Tibial artery (tissue), 4 donors: ENCODE data around the gene THBS3.
A peak's percentile ranks its signal among the peaks of the same experiment; 100 is the strongest.

ENCODE experiments used
- DNase-seq, 2 donors: peaks; one replicate each; pipeline ENCODE4 v3.0.0-alpha.2; 2019
- H3K27ac ChIP-seq, 2 donors: fragments of 200-600 bp; sonication (generic) in 1 of 2; 1 replicate in 1 of 2; 2 replicates in 1 of 2; pipeline ENCODE4 v1.5.1; 2018 to 2019; ENCODE audit warnings: mild to moderate bottlenecking in 1 of 2
- H3K27me3 ChIP-seq, 2 donors: fragments of 200-600 bp; sonication (generic) in 1 of 2; one replicate each; pipeline versions ENCODE4 v1.5.1 to v1.6.0; 2016 to 2019
- H3K36me3 ChIP-seq, 3 donors: fragments of 200-600 bp; sonication (generic) in 2 of 3; one replicate each; pipeline ENCODE4 v1.5.1; 2016 to 2019; ENCODE audit warnings: mild to moderate bottlenecking in 2 of 3
- H3K4me1 ChIP-seq, 4 donors: fragments of 200-600 bp; sonication (generic) in 2 of 4; 1 replicate in 3 of 4; 2 replicates in 1 of 4; pipeline ENCODE4 v1.5.1; 2016 to 2019
- H3K4me3 ChIP-seq, 2 donors: fragments of 200-600 bp; sonication (generic) in 1 of 2; 1 replicate in 1 of 2; 2 replicates in 1 of 2; pipeline ENCODE4 v1.5.1; 2018 to 2019; ENCODE audit warnings: mild to moderate bottlenecking in 2 of 2
- H3K9me3 ChIP-seq, 3 donors: fragments of 200-600 bp; sonication (generic) in 1 of 3; one replicate each; pipeline ENCODE4 v1.5.1; 2016 to 2019
- intact Hi-C: fragments of 100-400 bp; cut with DNase I; formaldehyde crosslinking; loops from one replicate; pipeline ENCODE4 v1.15.0; 2023; ENCODE audit warnings: low total_unique reads
- TF ChIP-seq, protein P1 (sequence below), 2 experiments: fragments of 200-600 bp in 1 of 2; fragments of 450-650 bp in 1 of 2; IDR thresholded peaks; one replicate each; pipeline ENCODE4 v1.5.1; 2017 to 2019; ENCODE audit warnings: antibody characterized with exemption in 2 of 2, mild to moderate bottlenecking in 1 of 2, moderate library complexity in 1 of 2

The THBS3 gene

DNA sequence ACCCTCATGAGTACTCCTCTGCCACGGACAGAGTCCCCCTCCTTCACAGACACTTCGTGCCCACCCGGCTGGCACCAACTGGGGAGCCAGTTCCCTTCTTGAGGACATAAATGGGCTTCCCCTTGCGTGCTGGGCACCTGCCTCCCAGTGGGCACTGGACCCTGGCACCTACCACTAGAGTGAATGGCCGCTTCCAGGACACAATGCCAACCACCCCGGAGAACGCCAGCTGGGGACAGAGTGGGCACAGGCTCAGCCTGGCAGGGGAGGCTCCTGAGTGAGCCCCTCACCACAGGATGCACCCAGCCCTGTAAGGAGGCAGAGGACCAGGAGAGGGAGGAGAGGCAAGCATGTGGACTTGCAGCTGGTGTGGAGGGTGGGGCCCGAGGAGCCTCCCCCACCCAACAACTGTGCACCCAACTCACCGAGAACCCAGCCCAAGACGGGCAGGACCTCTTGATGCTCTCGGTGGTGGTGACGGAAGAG, 46.6 kb upstream of the THBS3 start:
- H3K36me3 ChIP-seq: peaks cover 0 to 30% (median 5%) of the 10 kb centered on the region in 3 donors
- H3K4me3 ChIP-seq: peak overlapping the region; percentile 74 to 79
- DNase-seq: no peak
- H3K27me3 ChIP-seq: no peaks in the 10 kb centered on the region
- H3K9me3 ChIP-seq: no peaks in the 10 kb centered on the region
- H3K4me1 ChIP-seq: peaks cover 0 to 47% (median 35%) of the 10 kb centered on the region in 4 donors
- TF ChIP-seq, protein P1, sequence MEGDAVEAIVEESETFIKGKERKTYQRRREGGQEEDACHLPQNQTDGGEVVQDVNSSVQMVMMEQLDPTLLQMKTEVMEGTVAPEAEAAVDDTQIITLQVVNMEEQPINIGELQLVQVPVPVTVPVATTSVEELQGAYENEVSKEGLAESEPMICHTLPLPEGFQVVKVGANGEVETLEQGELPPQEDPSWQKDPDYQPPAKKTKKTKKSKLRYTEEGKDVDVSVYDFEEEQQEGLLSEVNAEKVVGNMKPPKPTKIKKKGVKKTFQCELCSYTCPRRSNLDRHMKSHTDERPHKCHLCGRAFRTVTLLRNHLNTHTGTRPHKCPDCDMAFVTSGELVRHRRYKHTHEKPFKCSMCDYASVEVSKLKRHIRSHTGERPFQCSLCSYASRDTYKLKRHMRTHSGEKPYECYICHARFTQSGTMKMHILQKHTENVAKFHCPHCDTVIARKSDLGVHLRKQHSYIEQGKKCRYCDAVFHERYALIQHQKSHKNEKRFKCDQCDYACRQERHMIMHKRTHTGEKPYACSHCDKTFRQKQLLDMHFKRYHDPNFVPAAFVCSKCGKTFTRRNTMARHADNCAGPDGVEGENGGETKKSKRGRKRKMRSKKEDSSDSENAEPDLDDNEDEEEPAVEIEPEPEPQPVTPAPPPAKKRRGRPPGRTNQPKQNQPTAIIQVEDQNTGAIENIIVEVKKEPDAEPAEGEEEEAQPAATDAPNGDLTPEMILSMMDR (IDR thresholded peaks at IDR 0.05): no peak
- peak overlapping the region; percentile 96 to 97 for H3K27ac ChIP-seq
- intact Hi-C loops: loop anchor here (5.0 kb wide), 1 partner anchor 68 kb away; the partner anchor contains the start of gene RUSC1

DNA sequence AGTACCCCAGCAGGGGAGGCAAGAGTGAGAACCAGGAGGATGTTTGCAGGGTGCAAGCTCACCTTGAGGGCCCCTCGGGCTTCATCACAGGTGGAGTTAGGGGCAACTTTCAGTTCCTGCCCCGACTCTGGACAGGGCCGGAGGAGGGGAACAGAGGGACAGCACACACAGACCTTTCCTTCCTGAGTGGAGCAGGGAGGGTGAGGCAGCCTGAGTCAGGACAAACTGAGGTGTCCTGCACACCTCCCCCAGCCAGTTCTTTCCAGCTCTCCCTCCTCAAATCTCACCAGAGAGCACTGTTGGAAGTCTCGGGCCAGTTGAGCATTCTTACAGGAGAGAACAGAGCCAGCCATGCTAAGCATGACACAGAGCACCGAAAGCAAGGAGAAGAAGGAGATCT, 46.1 kb upstream of the THBS3 start:
- peak overlapping the region; percentile 74 to 79 for H3K4me3 ChIP-seq
- TF ChIP-seq, protein P1 (IDR thresholded peaks at IDR 0.05): no peak
- H3K4me1 ChIP-seq: peaks cover 0 to 47% (median 35%) of the 10 kb centered on the region in 4 donors
- intact Hi-C loops: loop anchor here (5.0 kb wide), 1 partner anchor 69 kb away; the partner anchor contains the start of gene RUSC1
- DNase-seq: no peak
- H3K27me3 ChIP-seq: no peaks in the 10 kb centered on the region
- H3K9me3 ChIP-seq: no peaks in the 10 kb centered on the region
- H3K27ac ChIP-seq: peak overlapping the region; percentile 96 to 97
- peaks cover 0 to 30% (median 5%) of the 10 kb centered on the region in 3 donors for H3K36me3 ChIP-seq

GRCh38 chr1:155253208-155253607, 45.5 kb upstream of the THBS3 start:
- Histone ChIP-seq H3K4me3 (no peak overlapping the region), H3K36me3 (peaks cover 2 to 31% (median 3%) of the 10 kb centered on the region in 3 donors), H3K9me3 (no peaks in the 10 kb centered on the region), H3K4me1 (peaks cover 0 to 47% (median 35%) of the 10 kb centered on the region in 4 donors), H3K27me3 (no peaks in the 10 kb centered on the region), H3K27ac (peak overlapping the region; percentile 96 to 97)
- TF ChIP-seq, protein P1 (IDR thresholded peaks at IDR 0.05): no peak
- no peak for DNase-seq
- intact Hi-C loops: loop anchor here (5.0 kb wide), 1 partner anchor 69 kb away; the partner anchor contains the start of gene RUSC1

DNA sequence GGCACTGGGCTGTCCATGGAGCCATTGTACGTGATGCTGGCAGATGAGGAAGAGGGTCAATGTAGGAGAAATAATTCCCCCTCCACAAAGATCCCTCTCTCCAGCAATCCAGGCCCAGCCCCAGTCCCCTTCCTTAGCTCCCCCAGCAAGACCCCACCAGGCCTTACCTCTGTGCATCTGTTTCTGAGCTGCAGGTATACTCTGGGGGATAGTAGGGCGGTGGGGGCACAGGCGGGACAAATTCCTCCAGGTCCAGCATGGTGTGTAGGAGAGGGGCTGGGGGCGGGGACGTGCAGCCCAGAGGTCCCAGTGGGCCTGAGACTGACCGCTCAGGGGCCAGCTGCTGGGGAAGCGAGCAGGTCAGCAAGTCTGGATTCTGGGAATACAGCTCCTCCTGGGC, 43.9 kb upstream of the THBS3 start:
- intact Hi-C loops: loop anchor here (2.0 to 5.0 kb wide), 2 partner anchors 71 to 341 kb away; partner anchors contain the start of gene RUSC1
- H3K4me3 ChIP-seq: no peak overlapping the region

DNA sequence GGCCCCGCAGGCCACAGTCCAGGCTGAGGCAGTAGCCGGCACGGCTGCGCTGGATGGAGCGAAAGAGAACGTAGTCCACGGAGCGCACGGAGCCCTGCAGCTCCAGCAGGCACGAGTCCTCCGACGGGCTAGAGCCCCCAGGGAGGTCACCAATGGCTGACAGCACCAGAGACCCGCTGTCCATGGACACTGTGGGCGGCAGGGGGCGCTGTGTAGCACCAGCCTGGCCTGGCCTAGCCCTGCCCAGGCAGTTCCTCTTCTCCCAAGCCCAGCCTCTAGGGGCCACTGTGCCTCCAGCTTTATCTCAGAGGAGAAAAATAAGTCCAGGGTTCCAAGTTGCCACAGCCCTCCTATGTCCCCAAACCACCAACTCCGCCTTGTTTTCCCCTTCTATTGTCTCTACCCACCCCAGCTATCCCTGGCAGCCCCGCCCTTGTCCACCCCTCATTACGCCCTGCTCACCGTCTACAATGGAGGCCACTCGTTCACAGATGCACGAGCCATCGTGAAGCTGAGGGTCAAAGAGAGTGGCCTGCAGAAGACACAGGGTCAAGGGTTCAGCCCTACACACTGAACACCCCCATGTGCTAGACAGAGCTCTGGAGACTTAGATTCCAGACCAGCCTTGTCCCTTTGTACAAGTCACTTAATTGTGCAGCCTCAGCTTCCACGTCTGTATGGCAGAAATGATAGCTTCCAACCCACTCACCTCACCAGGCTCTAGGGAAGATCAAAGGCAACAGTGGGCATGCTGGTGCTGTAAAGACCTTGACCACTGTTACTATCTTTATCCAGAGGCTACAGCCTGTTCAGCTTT, 43.1 kb upstream of the THBS3 start:
- TF ChIP-seq, protein P1 (IDR thresholded peaks at IDR 0.05): peak; percentile 100
- peak; percentile 90 to 94 for DNase-seq
- H3K9me3 ChIP-seq: no peaks in the 10 kb centered on the region
- H3K4me3 ChIP-seq: peak overlapping the region in 1 of 2 donors; percentile 19
- peak overlapping the region; percentile 56 to 59 for H3K27ac ChIP-seq
- intact Hi-C loops: loop anchor here (2.0 to 5.0 kb wide), 2 partner anchors 71 to 342 kb away; partner anchors contain the start of gene RUSC1
- peaks cover 0 to 39% (median 32%) of the 10 kb centered on the region in 4 donors for H3K4me1 ChIP-seq
- no peaks in the 10 kb centered on the region for H3K27me3 ChIP-seq
- H3K36me3 ChIP-seq: peaks cover 14 to 28% (median 15%) of the 10 kb centered on the region in 3 donors

More for the DNA sequence above, 43.9 kb upstream of the THBS3 start:
- Histone ChIP-seq H3K4me1 (peaks cover 0 to 46% (median 35%) of the 10 kb centered on the region in 4 donors), H3K27ac (peak overlapping the region in 1 of 2 donors; percentile 56), H3K36me3 (peaks cover 14 to 32% (median 15%) of the 10 kb centered on the region in 3 donors), H3K9me3 (no peaks in the 10 kb centered on the region), H3K27me3 (no peaks in the 10 kb centered on the region)
- DNase-seq: no peak
- TF ChIP-seq, protein P1 (IDR thresholded peaks at IDR 0.05): no peak
